Measurements from ENCODE around the gene NPIPB13.
"Not testable (repeated sequence)": the region's sequence is repeated elsewhere in the genome, so short reads cannot be mapped to it uniquely, and the experiment has no call there.

GRCh38 chr16:30282357-30282756 lies 34.1 kb upstream of the NPIPB13 start:
- not testable (repeated sequence) for TF ChIP-seq CTCF (IDR thresholded peaks at IDR 0.05; ENCODE audit: extremely low read depth in 1 of 2, insufficient read depth in 1 of 2, low read depth in 1 of 2, low read length in 2 of 2); POLR2AphosphoS5 (IDR thresholded peaks at IDR 0.05; ENCODE audit: insufficient read depth, low read depth, low read length); EZH2 (IDR thresholded peaks at IDR 0.05; ENCODE audit: borderline replicate concordance, low read depth, low read length, severe bottlenecking); MAX (IDR thresholded peaks at IDR 0.05; ENCODE audit: insufficient read depth, insufficient read length); JUN (IDR thresholded peaks at IDR 0.05; ENCODE audit: borderline replicate concordance, insufficient read depth, insufficient read length, low read depth); POLR2A (IDR thresholded peaks at IDR 0.05; ENCODE audit: low read depth, low read length)

All from endothelial cell of umbilical vein (primary cell).